ENCODE data around the gene RIMBP2.

GRCh38 chr12:130574402-130574801, 141.7 kb downstream of the RIMBP2 start:
- TF ChIP-seq CTCF (conservative IDR thresholded peaks at IDR 0.05 in 1 of 2, IDR thresholded peaks at IDR 0.05 in 1 of 2; ENCODE audit: extremely low read depth in 1 of 2, insufficient read depth in 1 of 2, low read depth in 1 of 2, low read length in 2 of 2) (no peak), EZH2 (IDR thresholded peaks at IDR 0.05; ENCODE audit: borderline replicate concordance, low read length) (no peak)
